Measurements from ENCODE around the gene ATXN2.
"Not testable (repeated sequence)": the region's sequence is repeated elsewhere in the genome, so short reads cannot be mapped to it uniquely, and the experiment has no call there.

Gene ATXN2

GRCh38 chr12:111589601-111590000 is 9.5 kb downstream of the ATXN2 start:
- no peak for DNase-seq (ENCODE audit: insufficient read length, low spot score)
- TF ChIP-seq TAF1 (IDR thresholded peaks at IDR 0.05; ENCODE audit: low read depth, low read length) (no peak), POU2F2 (IDR thresholded peaks at IDR 0.05; ENCODE audit: low read depth, low read length) (no peak), SPI1 (IDR thresholded peaks at IDR 0.05; ENCODE audit: low read depth, low read length) (no peak), POLR2A (IDR thresholded peaks at IDR 0.05; ENCODE audit: low read depth, low read length) (no peak), PAX5 (IDR thresholded peaks at IDR 0.05; ENCODE audit: insufficient read depth, low read length, severe bottlenecking) (no peak), POLR2AphosphoS5 (IDR thresholded peaks at IDR 0.05; ENCODE audit: low read depth, low read length) (no peak)
- no peak for FAIRE-seq

- FAIRE-seq (no peak), DNase-seq (ENCODE audit: insufficient read length, low spot score) (no peak)
- TF ChIP-seq POLR2A (IDR thresholded peaks at IDR 0.05; ENCODE audit: low read depth, low read length) (no peak), SPI1 (IDR thresholded peaks at IDR 0.05; ENCODE audit: low read depth, low read length) (no peak), PAX5 (IDR thresholded peaks at IDR 0.05; ENCODE audit: insufficient read depth, low read length, severe bottlenecking) (no peak), POU2F2 (IDR thresholded peaks at IDR 0.05; ENCODE audit: low read depth, low read length) (no peak), POLR2AphosphoS5 (IDR thresholded peaks at IDR 0.05; ENCODE audit: low read depth, low read length) (no peak), TAF1 (IDR thresholded peaks at IDR 0.05; ENCODE audit: low read depth, low read length) (no peak)
Measured at GRCh38 chr12:111588010-111588409, 11.1 kb downstream of the ATXN2 start.

GRCh38 chr12:111586986-111587385 is 12.1 kb downstream of the ATXN2 start:
- FAIRE-seq (no peak), DNase-seq (ENCODE audit: insufficient read length, low spot score) (no peak)
- TF ChIP-seq POU2F2 (IDR thresholded peaks at IDR 0.05; ENCODE audit: low read depth, low read length) (no peak), POLR2A (IDR thresholded peaks at IDR 0.05; ENCODE audit: low read depth, low read length) (no peak), POLR2AphosphoS5 (IDR thresholded peaks at IDR 0.05; ENCODE audit: low read depth, low read length) (no peak), TAF1 (IDR thresholded peaks at IDR 0.05; ENCODE audit: low read depth, low read length) (no peak), PAX5 (IDR thresholded peaks at IDR 0.05; ENCODE audit: insufficient read depth, low read length, severe bottlenecking) (no peak)

- TF ChIP-seq TAF1 (IDR thresholded peaks at IDR 0.05; ENCODE audit: low read depth, low read length) (no peak), SPI1 (IDR thresholded peaks at IDR 0.05; ENCODE audit: low read depth, low read length) (no peak), POU2F2 (IDR thresholded peaks at IDR 0.05; ENCODE audit: low read depth, low read length) (no peak), POLR2A (IDR thresholded peaks at IDR 0.05; ENCODE audit: low read depth, low read length) (no peak), PAX5 (IDR thresholded peaks at IDR 0.05; ENCODE audit: insufficient read depth, low read length, severe bottlenecking) (no peak), POLR2AphosphoS5 (IDR thresholded peaks at IDR 0.05; ENCODE audit: low read depth, low read length) (no peak)
- FAIRE-seq (no peak), DNase-seq (ENCODE audit: insufficient read length, low spot score) (no peak)
Measured at GRCh38 chr12:111585690-111586089, 13.4 kb downstream of the ATXN2 start.

GRCh38 chr12:111584959-111585358 is 14.2 kb downstream of the ATXN2 start:
- no peak for TF ChIP-seq POLR2A (IDR thresholded peaks at IDR 0.05; ENCODE audit: low read depth, low read length)
- TF ChIP-seq POU2F2 (IDR thresholded peaks at IDR 0.05; ENCODE audit: low read depth, low read length), result no peak
- TF ChIP-seq SPI1 (IDR thresholded peaks at IDR 0.05; ENCODE audit: low read depth, low read length), result no peak
- FAIRE-seq, result no peak
- DNase-seq (ENCODE audit: insufficient read length, low spot score), result no peak

GRCh38 chr12:111583506-111583905 is 15.6 kb downstream of the ATXN2 start:
- DNase-seq (ENCODE audit: insufficient read length, low spot score); FAIRE-seq: not testable (repeated sequence)

- DNase-seq (ENCODE audit: insufficient read length, low spot score), result no peak
- TF ChIP-seq POU2F2 (IDR thresholded peaks at IDR 0.05; ENCODE audit: low read depth, low read length) (no peak), TAF1 (IDR thresholded peaks at IDR 0.05; ENCODE audit: low read depth, low read length) (no peak), PAX5 (IDR thresholded peaks at IDR 0.05; ENCODE audit: insufficient read depth, low read length, severe bottlenecking) (no peak), POLR2A (IDR thresholded peaks at IDR 0.05; ENCODE audit: low read depth, low read length) (no peak), SPI1 (IDR thresholded peaks at IDR 0.05; ENCODE audit: low read depth, low read length) (no peak)
- no peak for FAIRE-seq
Measured at GRCh38 chr12:111582133-111582747, 16.9 kb downstream of the ATXN2 start.

GRCh38 chr12:111581434-111582132 is 17.5 kb downstream of the ATXN2 start:
- TF ChIP-seq POLR2AphosphoS5 (IDR thresholded peaks at IDR 0.05; ENCODE audit: low read depth, low read length), result no peak
- no peak for TF ChIP-seq POU2F2 (IDR thresholded peaks at IDR 0.05; ENCODE audit: low read depth, low read length)
- DNase-seq (ENCODE audit: insufficient read length, low spot score), result no peak
- FAIRE-seq, result no peak

GRCh38 chr12:111580737-111581136 is 18.4 kb downstream of the ATXN2 start:
- no peak for TF ChIP-seq POLR2A (IDR thresholded peaks at IDR 0.05; ENCODE audit: low read depth, low read length)
- TF ChIP-seq POLR2AphosphoS5 (IDR thresholded peaks at IDR 0.05; ENCODE audit: low read depth, low read length), result no peak
- no peak for TF ChIP-seq SPI1 (IDR thresholded peaks at IDR 0.05; ENCODE audit: low read depth, low read length)
- no peak for TF ChIP-seq TAF1 (IDR thresholded peaks at IDR 0.05; ENCODE audit: low read depth, low read length)
- TF ChIP-seq PAX5 (IDR thresholded peaks at IDR 0.05; ENCODE audit: insufficient read depth, low read length, severe bottlenecking), result no peak
- TF ChIP-seq POU2F2 (IDR thresholded peaks at IDR 0.05; ENCODE audit: low read depth, low read length), result no peak
- DNase-seq (ENCODE audit: insufficient read length, low spot score) (no peak), FAIRE-seq (no peak)

- no peak for DNase-seq (ENCODE audit: insufficient read length, low spot score)
- no peak for FAIRE-seq
- no peak for TF ChIP-seq TAF1 (IDR thresholded peaks at IDR 0.05; ENCODE audit: low read depth, low read length)
- no peak for TF ChIP-seq SPI1 (IDR thresholded peaks at IDR 0.05; ENCODE audit: low read depth, low read length)
- TF ChIP-seq POU2F2 (IDR thresholded peaks at IDR 0.05; ENCODE audit: low read depth, low read length), result no peak
- no peak for TF ChIP-seq POLR2A (IDR thresholded peaks at IDR 0.05; ENCODE audit: low read depth, low read length)
- no peak for TF ChIP-seq POLR2AphosphoS5 (IDR thresholded peaks at IDR 0.05; ENCODE audit: low read depth, low read length)
- no peak for TF ChIP-seq PAX5 (IDR thresholded peaks at IDR 0.05; ENCODE audit: insufficient read depth, low read length, severe bottlenecking)
Measured at GRCh38 chr12:111580119-111580425, 19.0 kb downstream of the ATXN2 start.
